ENCODE measurements around the gene SMKR1. TPM values are rescaled to one million over a fixed set of nuclear protein-coding genes. Genes with fewer than 3 reads are reported as not detected.

Gene SMKR1
- total RNA-seq, 5 donors from 2014 or later (not counting 1 experiment from before 2014, with no cell fraction given) = 1.3 to 3.6 (median 2.2) TPM

DNA sequence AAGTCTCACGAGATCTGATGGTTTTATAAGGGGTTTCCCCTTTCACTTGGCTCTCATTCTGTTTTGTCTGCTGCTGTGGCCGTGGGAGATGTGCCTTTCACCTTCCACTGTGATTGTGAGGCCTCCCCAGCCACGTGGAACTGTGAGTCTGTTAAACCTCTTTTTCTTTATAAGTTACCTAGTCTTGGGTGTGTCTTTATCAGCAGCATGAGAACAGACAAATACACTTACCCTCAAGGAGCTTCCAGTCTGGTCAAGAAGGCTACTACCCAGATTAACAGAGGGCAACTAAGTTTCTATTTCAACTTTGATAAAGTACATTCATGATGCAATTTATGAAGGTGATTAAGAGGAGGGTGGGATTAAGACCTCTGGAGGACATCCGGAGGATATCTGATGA is 13.1 kb downstream of the SMKR1 start:
- H3K27me3 ChIP-seq (replicated peaks in 1 of 2; ENCODE audit: control insufficient read depth in 2 of 2, extremely low read depth in 1 of 2, insufficient read depth in 2 of 2, low read length in 1 of 2) = peaks cover 0 to 3% of the 10 kb centered on the region in 2 experiments
- Mint-ChIP-seq H3K4me3 (no peak overlapping the region), H3K9me3 (no peaks in the 10 kb centered on the region), H3K4me1 (no peaks in the 10 kb centered on the region), H3K36me3 (no peaks in the 10 kb centered on the region), H3K27ac (no peak overlapping the region), H3K27me3 (peaks cover 0 to 2% of the 10 kb centered on the region in 2 donors)
- no peak overlapping the region for H3K4me3 ChIP-seq (ENCODE audit: control insufficient read depth in 1 of 2, extremely low read depth in 1 of 2, low read length in 1 of 2)
- no peaks in the 10 kb centered on the region for H3K36me3 ChIP-seq (ENCODE audit: control insufficient read depth in 2 of 2, extremely low read depth in 1 of 2, insufficient read depth in 1 of 2, low read length in 1 of 2)
- DNase-seq (no peak), ATAC-seq (replicated peaks in 1 of 4) (no peak)
- no CpG with 5 or more reads among the region's 4 CpGs for WGBS (ENCODE audit: insufficient coverage)
- no peak overlapping the region for H3K27ac ChIP-seq (ENCODE audit: low read length)
- ChIA-PET POLR2A (no interaction called here), CTCF (interaction anchor here in 1 of 2 donors (0.6 kb wide), 1 partner anchor 143 kb away, joined by 7 read pairs; no protein-coding TSS in a partner anchor)
- no peaks in the 10 kb centered on the region for H3K4me1 ChIP-seq (ENCODE audit: control insufficient read depth in 1 of 2, extremely low read depth in 1 of 2, insufficient read depth in 2 of 2, low read length in 2 of 2)
- H3K9me3 ChIP-seq = no peaks in the 10 kb centered on the region

GRCh38 chr7:129517931-129518330 is 15.6 kb downstream of the SMKR1 start:
- H3K4me3 Mint-ChIP-seq = no peak overlapping the region

GRCh38 chr7:129519464-129519863 is 17.1 kb downstream of the SMKR1 start:
- Mint-ChIP-seq H3K9me3 (no peaks in the 10 kb centered on the region), H3K27me3 (peaks cover 9 to 21% of the 10 kb centered on the region in 2 donors), H3K4me3 (no peak overlapping the region), H3K27ac (no peak overlapping the region), H3K36me3 (no peaks in the 10 kb centered on the region), H3K4me1 (peaks cover 0 to under 1% (median 0%) of the 10 kb centered on the region in 3 donors)
- Histone ChIP-seq H3K4me1 (ENCODE audit: control insufficient read depth in 1 of 2, extremely low read depth in 1 of 2, insufficient read depth in 2 of 2, low read length in 2 of 2) (peaks cover 0 to 4% of the 10 kb centered on the region in 2 experiments), H3K36me3 (ENCODE audit: control insufficient read depth in 2 of 2, extremely low read depth in 1 of 2, insufficient read depth in 1 of 2, low read length in 1 of 2) (no peaks in the 10 kb centered on the region), H3K27ac (ENCODE audit: low read length) (no peak overlapping the region), H3K9me3 (no peaks in the 10 kb centered on the region), H3K27me3 (replicated peaks in 1 of 2; ENCODE audit: control insufficient read depth in 2 of 2, extremely low read depth in 1 of 2, insufficient read depth in 2 of 2, low read length in 1 of 2) (peaks cover 0 to 10% of the 10 kb centered on the region in 2 experiments), H3K4me3 (ENCODE audit: control insufficient read depth in 1 of 2, extremely low read depth in 1 of 2, low read length in 1 of 2) (no peak overlapping the region)
- no peak for ATAC-seq (replicated peaks in 1 of 4)
- 67% methylated on average over 5 of the region's 5 CpGs for WGBS (ENCODE audit: insufficient coverage)
- CTCF ChIA-PET = no interaction called here
- DNase-seq = no peak
- POLR2A ChIA-PET = no interaction called here

More at GRCh38 chr7:129517931-129518330, 15.6 kb downstream of the SMKR1 start:
- H3K27me3 Mint-ChIP-seq = peaks cover 9 to 17% of the 10 kb centered on the region in 2 donors
- H3K4me1 Mint-ChIP-seq = no peaks in the 10 kb centered on the region
- ChIA-PET POLR2A (interaction anchor here in 1 of 2 donors (0.6 kb wide), 1 partner anchor 1101 kb away, joined by 3 read pairs; no protein-coding TSS in a partner anchor), CTCF (interaction anchor here (0.6 to 0.7 kb wide), 2 partner anchors 311 to 1264 kb away, joined by 3 to 6 read pairs; no protein-coding TSS in a partner anchor)
- Histone ChIP-seq H3K4me1 (ENCODE audit: control insufficient read depth in 1 of 2, extremely low read depth in 1 of 2, insufficient read depth in 2 of 2, low read length in 2 of 2) (no peaks in the 10 kb centered on the region), H3K36me3 (ENCODE audit: control insufficient read depth in 2 of 2, extremely low read depth in 1 of 2, insufficient read depth in 1 of 2, low read length in 1 of 2) (no peaks in the 10 kb centered on the region), H3K27me3 (replicated peaks in 1 of 2; ENCODE audit: control insufficient read depth in 2 of 2, extremely low read depth in 1 of 2, insufficient read depth in 2 of 2, low read length in 1 of 2) (peaks cover 0 to 9% of the 10 kb centered on the region in 2 experiments), H3K9me3 (no peaks in the 10 kb centered on the region), H3K4me3 (ENCODE audit: control insufficient read depth in 1 of 2, extremely low read depth in 1 of 2, low read length in 1 of 2) (no peak overlapping the region), H3K27ac (ENCODE audit: low read length) (no peak overlapping the region)
- H3K27ac Mint-ChIP-seq = no peak overlapping the region
- no CpG with 5 or more reads among the region's 6 CpGs for WGBS (ENCODE audit: insufficient coverage)
- H3K9me3 Mint-ChIP-seq = no peaks in the 10 kb centered on the region
- DNase-seq (no peak), ATAC-seq (replicated peaks in 1 of 4) (no peak)
- H3K36me3 Mint-ChIP-seq = no peaks in the 10 kb centered on the region

DNA sequence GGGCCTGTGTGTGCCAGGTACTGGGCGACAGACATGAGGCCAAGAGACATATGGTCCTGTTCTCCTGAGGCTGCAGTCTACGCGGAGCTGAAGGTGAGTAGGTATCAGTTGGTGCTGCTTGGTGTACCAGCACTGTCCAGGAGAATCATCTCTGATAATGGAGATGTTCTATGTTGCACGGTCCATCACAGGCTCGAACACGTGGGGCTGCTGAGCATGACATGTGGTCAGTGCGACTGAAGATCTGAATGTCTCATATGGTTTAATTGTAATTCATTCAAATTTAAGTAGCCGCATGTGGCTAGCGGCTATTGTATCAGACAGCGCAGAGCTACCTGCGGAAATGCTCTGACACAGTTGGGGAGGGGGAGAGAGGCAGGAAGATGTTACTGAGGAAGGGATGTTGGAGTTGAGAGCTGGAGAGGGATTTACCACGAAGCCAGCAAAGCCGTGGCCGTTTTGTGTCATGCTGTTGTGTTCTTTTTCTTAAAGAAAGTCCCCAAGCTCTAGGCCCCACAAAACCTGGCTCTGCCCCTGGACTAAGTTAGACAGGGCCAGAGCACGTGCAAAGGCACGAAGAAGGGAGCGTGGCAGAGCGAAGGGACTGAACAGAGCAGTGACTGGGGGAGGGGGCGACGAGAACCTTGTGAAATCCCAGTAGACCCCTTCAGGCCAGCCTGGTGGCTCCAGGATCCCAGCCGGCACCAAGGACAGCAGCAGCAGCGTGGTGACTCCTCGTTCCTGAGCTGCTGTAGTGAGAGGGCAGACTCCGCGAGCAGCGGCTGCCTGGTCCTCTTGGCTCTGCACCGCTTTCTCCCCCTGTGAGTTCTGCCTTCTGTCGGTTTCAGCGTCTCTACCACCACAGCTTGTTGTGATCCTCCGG is 20.0 kb downstream of the SMKR1 start:
- no peak overlapping the region for H3K27ac ChIP-seq (ENCODE audit: low read length)
- Mint-ChIP-seq H3K36me3 (no peaks in the 10 kb centered on the region), H3K27me3 (peaks cover 16 to 29% of the 10 kb centered on the region in 2 donors), H3K27ac (no peak overlapping the region), H3K4me3 (no peak overlapping the region), H3K4me1 (peaks cover 0 to 11% (median 5%) of the 10 kb centered on the region in 3 donors), H3K9me3 (no peaks in the 10 kb centered on the region)
- POLR2A ChIA-PET = interaction anchor here in 1 of 2 donors (0.5 kb wide), 1 partner anchor 101 kb away, joined by 5 read pairs; no protein-coding TSS in a partner anchor
- H3K9me3 ChIP-seq = no peaks in the 10 kb centered on the region
- CTCF ChIA-PET = interaction anchor here (0.5 to 0.6 kb wide), 3 partner anchors 24 to 1235 kb away, joined by 3 to 4 read pairs (median 4); no protein-coding TSS in a partner anchor
- H3K4me3 ChIP-seq (ENCODE audit: control insufficient read depth in 1 of 2, extremely low read depth in 1 of 2, low read length in 1 of 2) = no peak overlapping the region
- no peaks in the 10 kb centered on the region for H3K36me3 ChIP-seq (ENCODE audit: control insufficient read depth in 2 of 2, extremely low read depth in 1 of 2, insufficient read depth in 1 of 2, low read length in 1 of 2)
- H3K4me1 ChIP-seq (ENCODE audit: control insufficient read depth in 1 of 2, extremely low read depth in 1 of 2, insufficient read depth in 2 of 2, low read length in 2 of 2) = peaks cover 0 to 17% of the 10 kb centered on the region in 2 experiments
- H3K27me3 ChIP-seq (replicated peaks in 1 of 2; ENCODE audit: control insufficient read depth in 2 of 2, extremely low read depth in 1 of 2, insufficient read depth in 2 of 2, low read length in 1 of 2) = peaks cover 0 to 10% of the 10 kb centered on the region in 2 experiments
- DNase-seq (no peak), ATAC-seq (replicated peaks in 1 of 4) (no peak)
- 64% methylated on average over 29 of the region's 30 CpGs for WGBS (ENCODE audit: insufficient coverage)

DNA sequence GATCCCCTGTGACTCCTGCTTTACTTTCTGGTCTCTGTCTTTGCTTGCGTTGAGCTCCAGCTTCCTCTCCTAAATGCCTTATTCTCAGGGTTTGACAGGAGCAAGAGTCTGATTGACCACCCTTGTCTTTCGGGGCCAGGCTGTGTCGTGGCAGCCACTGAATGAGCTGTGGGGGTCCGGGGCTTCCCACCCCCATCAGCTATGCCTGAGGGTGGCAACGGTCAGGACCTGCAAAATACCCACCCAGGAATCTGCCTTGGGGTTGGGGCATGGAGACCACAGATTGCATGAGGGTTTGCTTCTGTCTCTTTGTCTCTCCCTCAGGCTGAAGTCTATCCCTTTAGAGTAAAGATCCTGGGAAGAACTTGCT is 20.6 kb downstream of the SMKR1 start:
- Mint-ChIP-seq H3K4me1 (peaks cover 0 to 11% (median 5%) of the 10 kb centered on the region in 3 donors), H3K36me3 (no peaks in the 10 kb centered on the region), H3K9me3 (no peaks in the 10 kb centered on the region), H3K27me3 (peaks cover 16 to 32% of the 10 kb centered on the region in 2 donors), H3K4me3 (no peak overlapping the region), H3K27ac (no peak overlapping the region)
- Histone ChIP-seq H3K4me1 (ENCODE audit: control insufficient read depth in 1 of 2, extremely low read depth in 1 of 2, insufficient read depth in 2 of 2, low read length in 2 of 2) (peaks cover 0 to 17% of the 10 kb centered on the region in 2 experiments), H3K9me3 (no peaks in the 10 kb centered on the region), H3K36me3 (ENCODE audit: control insufficient read depth in 2 of 2, extremely low read depth in 1 of 2, insufficient read depth in 1 of 2, low read length in 1 of 2) (no peaks in the 10 kb centered on the region), H3K27me3 (replicated peaks in 1 of 2; ENCODE audit: control insufficient read depth in 2 of 2, extremely low read depth in 1 of 2, insufficient read depth in 2 of 2, low read length in 1 of 2) (peaks cover 0 to 10% of the 10 kb centered on the region in 2 experiments), H3K27ac (ENCODE audit: low read length) (no peak overlapping the region), H3K4me3 (ENCODE audit: control insufficient read depth in 1 of 2, extremely low read depth in 1 of 2, low read length in 1 of 2) (no peak overlapping the region)
- ATAC-seq (replicated peaks in 1 of 4) (no peak), DNase-seq (no peak)
- CTCF ChIA-PET = interaction anchor here (0.5 to 0.6 kb wide), 2 partner anchors 346 to 1236 kb away, joined by 3 to 4 read pairs; no protein-coding TSS in a partner anchor
- WGBS (ENCODE audit: insufficient coverage) = 63% methylated on average over 2 of the region's 5 CpGs
- POLR2A ChIA-PET = interaction anchor here in 1 of 2 donors (0.5 kb wide), 1 partner anchor 101 kb away, joined by 5 read pairs; no protein-coding TSS in a partner anchor

GRCh38 chr7:129523924-129524323 is 21.6 kb downstream of the SMKR1 start:
- Mint-ChIP-seq H3K27ac (no peak overlapping the region), H3K9me3 (no peaks in the 10 kb centered on the region), H3K4me3 (no peak overlapping the region), H3K36me3 (no peaks in the 10 kb centered on the region), H3K4me1 (peaks cover 0 to 11% (median 5%) of the 10 kb centered on the region in 3 donors), H3K27me3 (peaks cover 16 to 34% of the 10 kb centered on the region in 2 donors)
- peaks cover 0 to 10% of the 10 kb centered on the region in 2 experiments for H3K27me3 ChIP-seq (replicated peaks in 1 of 2; ENCODE audit: control insufficient read depth in 2 of 2, extremely low read depth in 1 of 2, insufficient read depth in 2 of 2, low read length in 1 of 2)
- CTCF ChIA-PET = interaction anchor here in 1 of 2 donors (0.6 to 0.7 kb wide), 2 partner anchors 49 to 246 kb away, joined by 4 to 7 read pairs; no protein-coding TSS in a partner anchor
- WGBS (ENCODE audit: insufficient coverage) = no CpG with 5 or more reads among the region's 3 CpGs
- peaks cover 0 to 17% of the 10 kb centered on the region in 2 experiments for H3K4me1 ChIP-seq (ENCODE audit: control insufficient read depth in 1 of 2, extremely low read depth in 1 of 2, insufficient read depth in 2 of 2, low read length in 2 of 2)
- ATAC-seq (replicated peaks in 1 of 4) (no peak), DNase-seq (no peak)
- no peaks in the 10 kb centered on the region for H3K36me3 ChIP-seq (ENCODE audit: control insufficient read depth in 2 of 2, extremely low read depth in 1 of 2, insufficient read depth in 1 of 2, low read length in 1 of 2)
- no peak overlapping the region for H3K27ac ChIP-seq (ENCODE audit: low read length)
- H3K9me3 ChIP-seq = no peaks in the 10 kb centered on the region
- POLR2A ChIA-PET = interaction anchor here in 1 of 2 donors (0.7 kb wide), 1 partner anchor 88 kb away, joined by 3 read pairs; no protein-coding TSS in a partner anchor
- H3K4me3 ChIP-seq (ENCODE audit: control insufficient read depth in 1 of 2, extremely low read depth in 1 of 2, low read length in 1 of 2) = no peak overlapping the region

Measured in T-cell (primary cell).